ENCODE results near the gene ANXA7.
"Not testable (repeated sequence)": the region's sequence is repeated elsewhere in the genome, so short reads cannot be mapped to it uniquely, and the experiment has no call there.

Gene ANXA7

GRCh38 chr10:73339436-73339835 lies 74.4 kb downstream of the ANXA7 start:
- DNase-seq (ENCODE audit: low spot score), result no peak

- no peak for DNase-seq (ENCODE audit: low spot score)
Measured at GRCh38 chr10:73338801-73339368, 75.0 kb downstream of the ANXA7 start.

GRCh38 chr10:73333202-73333601 lies 80.7 kb downstream of the ANXA7 start:
- DNase-seq (ENCODE audit: low spot score), result no peak

- DNase-seq (ENCODE audit: low spot score), result no peak
Measured at GRCh38 chr10:73332379-73332778, 81.5 kb downstream of the ANXA7 start.

- not testable (repeated sequence) for DNase-seq (ENCODE audit: low spot score)
Measured at GRCh38 chr10:73328523-73328922, 85.3 kb downstream of the ANXA7 start.

GRCh38 chr10:73325290-73325689 lies 88.6 kb downstream of the ANXA7 start:
- not testable (repeated sequence) for DNase-seq (ENCODE audit: low spot score)

Data from AG20443 (cell line).